H1 (cell line): ENCODE measurements around the gene WDR74. TPM values are rescaled to one million over a fixed set of nuclear protein-coding genes. Genes with fewer than 3 reads are reported as not detected.

Source experiments
- CHD7 ChIP-seq: fragments of 300-600 bp; sonication (generic); IDR thresholded peaks from 2 replicates; pipeline ENCODE4 v1.7.1; 2012; ENCODE audit warnings: low read length, moderate library complexity, mild to moderate bottlenecking, inconsistent platforms; ENCODE audit not compliant: insufficient replicate concordance
- TAF7 ChIP-seq: optimal IDR thresholded peaks from 2 replicates; pipeline ENCODE3; 2011; ENCODE audit warnings: low read depth, mild to moderate bottlenecking, inconsistent platforms, low read length, moderate library complexity, borderline replicate concordance
- USF2 ChIP-seq: IDR thresholded peaks from 2 replicates; pipeline ENCODE4 v1.6.1; 2011; ENCODE audit warnings: low read length, improper control_type of control experiment
- ZNF274 ChIP-seq: IDR thresholded peaks from 2 replicates; pipeline ENCODE4 v1.7.0; 2012; ENCODE audit warnings: low read length, borderline replicate concordance; ENCODE audit errors: extremely low read depth
- polyA plus RNA-seq, 7 experiments: library from polyadenylated mRNA; depleted of rRNA in 3 of 7; stranded (reverse) in 5 of 7; unstranded in 2 of 7; fragments of >200 nt in 5 of 7; fragments of 200-250 nt in 2 of 7; gene quantifications; 1 replicate in 5 of 7; 2 replicates in 1 of 7; 4 replicates in 1 of 7; pipeline versions ENCODE4 v1.2.1 to v1.2.3, GENCODE V29; 2011 to 2013; ENCODE audit warnings: missing spikeins in 2 of 7, mixed read lengths in 2 of 7
- total RNA-seq: library from RNA; stranded (reverse); fragmentation: NEBNext Ultra II Directional; extraction: Animal tissue kit (Norgen Biotek cat#: 25700); gene quantifications from 2 replicates; pipeline ENCODE4 v1.2.1, GENCODE V29; 2021

The WDR74 gene
- total and polyA plus RNA-seq, 2 of the 8 experiments (the other 6 are each of a cell fraction or from before 2014, with no cell fraction given): 93.6 to 97.0 TPM

- TF ChIP-seq ZNF274 (no peak), TAF7 (no peak), USF2 (no peak), CHD7 (no peak)
Measured at GRCh38 chr11:62860835-62861563, 21.6 kb upstream of the WDR74 start (continued).
